Osteoblast (primary cell): ENCODE measurements around the gene ZNF618. TPM values are rescaled to one million over a fixed set of nuclear protein-coding genes. Genes with fewer than 3 reads are reported as not detected.

Experiments
- DNase-seq: peaks from one replicate; pipeline ENCODE4 v3.0.0; 2011; ENCODE audit warnings: low spot score, mixed read lengths; ENCODE audit not compliant: insufficient read length; ENCODE audit errors: missing footprints
- H2AFZ ChIP-seq: 2 replicates; pipeline ENCODE4 v1.6.0; 2011; ENCODE audit warnings: mild to moderate bottlenecking, low read length
- H3K27ac ChIP-seq: 2 replicates; pipeline ENCODE4 v1.5.1; 2011; ENCODE audit warnings: mild to moderate bottlenecking, low read depth, low read length, moderate library complexity
- H3K27me3 ChIP-seq: 2 replicates; pipeline ENCODE4 v1.6.0; 2012; ENCODE audit warnings: mild to moderate bottlenecking, control low read depth, inconsistent platforms, low read length, moderate library complexity; ENCODE audit not compliant: insufficient read depth
- H3K36me3 ChIP-seq: 2 replicates; pipeline ENCODE4 v1.5.1; 2011; ENCODE audit warnings: mild to moderate bottlenecking, low read length, control low read depth, moderate library complexity; ENCODE audit not compliant: insufficient read depth
- H3K4me1 ChIP-seq: 2 replicates; pipeline ENCODE4 v1.5.1; 2011; ENCODE audit warnings: mild to moderate bottlenecking, low read length, control low read depth, moderate library complexity; ENCODE audit not compliant: insufficient read depth
- H3K4me2 ChIP-seq: 2 replicates; pipeline ENCODE4 v1.6.0; 2011; ENCODE audit warnings: mild to moderate bottlenecking, low read length; ENCODE audit not compliant: insufficient read depth
- H3K4me3 ChIP-seq: fragments of 200-600 bp; sonication (generic); 3 replicates; pipeline ENCODE4 v1.5.1; 2012; ENCODE audit warnings: mild to moderate bottlenecking, low read length, inconsistent platforms; ENCODE audit not compliant: insufficient read depth
- H3K79me2 ChIP-seq: 2 replicates; pipeline ENCODE4 v1.6.0; 2012; ENCODE audit warnings: mild to moderate bottlenecking, low read length, control low read depth, inconsistent platforms; ENCODE audit not compliant: insufficient read depth
- H3K9me3 ChIP-seq: 2 replicates; pipeline ENCODE4 v1.5.1; 2011; ENCODE audit warnings: low read depth, low read length, control low read depth
- H4K20me1 ChIP-seq: 2 replicates; pipeline ENCODE4 v1.6.0; 2012; ENCODE audit warnings: mild to moderate bottlenecking, low read length, control low read depth; ENCODE audit not compliant: insufficient read depth
- CTCF ChIP-seq: IDR thresholded peaks from 2 replicates; pipeline ENCODE4 v1.5.1; 2011; ENCODE audit warnings: mild to moderate bottlenecking, low read depth, low read length, moderate library complexity; ENCODE audit errors: extremely low read depth
- total RNA-seq: library from RNA; depleted of rRNA; stranded (reverse); fragments of >200 nt; gene quantifications from 2 replicates; pipeline ENCODE4 v1.2.3, GENCODE V29; 2012

ZNF618 gene
- total RNA-seq, 1 donor, result 10.1 TPM

GRCh38 chr9:114051706-114052105 lies 175.6 kb downstream of the ZNF618 start:
- H3K9me3 ChIP-seq, result no peaks in the 10 kb centered on the region
- H3K27me3 ChIP-seq, result no peaks in the 10 kb centered on the region
- TF ChIP-seq CTCF, result no peak

DNA sequence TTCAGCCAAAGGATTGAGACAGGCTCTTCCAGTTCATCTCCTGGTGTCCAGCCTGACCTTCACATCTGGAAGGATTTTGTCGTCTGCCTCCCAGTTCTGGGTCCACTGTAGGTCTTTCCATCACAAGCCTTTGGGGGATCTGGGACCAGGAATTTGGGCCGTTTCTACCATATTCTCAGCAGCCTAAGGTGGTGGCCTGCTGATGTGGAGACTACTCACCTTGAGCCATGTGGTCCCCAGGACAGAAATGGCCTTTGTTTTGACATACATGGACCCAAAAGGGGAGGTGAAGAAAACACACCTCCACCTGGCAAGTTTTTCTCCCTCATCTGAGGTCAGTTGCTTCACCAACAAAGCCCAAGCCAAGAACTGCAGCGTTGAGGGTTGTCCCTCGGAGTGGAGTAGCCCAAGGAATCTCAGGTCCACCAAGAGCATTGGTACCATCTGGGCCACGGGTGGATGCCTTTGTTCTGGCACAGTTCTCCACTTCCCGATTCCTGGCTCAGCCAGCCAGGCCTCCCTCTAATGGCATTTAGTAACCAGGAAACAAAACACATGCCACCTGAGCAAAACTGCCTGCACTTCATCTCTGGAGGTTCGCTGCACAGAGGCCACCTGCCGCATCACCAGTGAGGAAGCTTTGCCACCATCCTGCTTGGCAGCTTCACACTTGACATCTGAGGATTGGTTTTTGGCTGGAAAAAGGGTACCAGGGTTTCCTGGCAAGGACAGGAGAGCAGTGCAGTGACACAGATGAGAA lies 177.3 kb downstream of the ZNF618 start:
- Histone ChIP-seq H3K9me3 (no peaks in the 10 kb centered on the region), H3K27me3 (no peaks in the 10 kb centered on the region), H2AFZ (no peak overlapping the region), H4K20me1 (no peaks in the 10 kb centered on the region), H3K79me2 (no peaks in the 10 kb centered on the region), H3K4me2 (no peak overlapping the region), H3K27ac (no peak overlapping the region), H3K4me1 (no peaks in the 10 kb centered on the region), H3K36me3 (peaks cover 29% of the 10 kb centered on the region), H3K4me3 (no peak overlapping the region)
- peak; percentile 73 for DNase-seq
- no peak for TF ChIP-seq CTCF

More at GRCh38 chr9:114051706-114052105, 175.6 kb downstream of the ZNF618 start:
- no peaks in the 10 kb centered on the region for H3K4me1 ChIP-seq
- peak; percentile 59 for DNase-seq
- no peaks in the 10 kb centered on the region for H3K79me2 ChIP-seq
- H2AFZ ChIP-seq, result no peak overlapping the region
- H3K27ac ChIP-seq, result no peak overlapping the region
- no peaks in the 10 kb centered on the region for H4K20me1 ChIP-seq
- H3K36me3 ChIP-seq, result peaks cover 36% of the 10 kb centered on the region
- H3K4me2 ChIP-seq, result no peak overlapping the region
- H3K4me3 ChIP-seq, result no peak overlapping the region

DNA sequence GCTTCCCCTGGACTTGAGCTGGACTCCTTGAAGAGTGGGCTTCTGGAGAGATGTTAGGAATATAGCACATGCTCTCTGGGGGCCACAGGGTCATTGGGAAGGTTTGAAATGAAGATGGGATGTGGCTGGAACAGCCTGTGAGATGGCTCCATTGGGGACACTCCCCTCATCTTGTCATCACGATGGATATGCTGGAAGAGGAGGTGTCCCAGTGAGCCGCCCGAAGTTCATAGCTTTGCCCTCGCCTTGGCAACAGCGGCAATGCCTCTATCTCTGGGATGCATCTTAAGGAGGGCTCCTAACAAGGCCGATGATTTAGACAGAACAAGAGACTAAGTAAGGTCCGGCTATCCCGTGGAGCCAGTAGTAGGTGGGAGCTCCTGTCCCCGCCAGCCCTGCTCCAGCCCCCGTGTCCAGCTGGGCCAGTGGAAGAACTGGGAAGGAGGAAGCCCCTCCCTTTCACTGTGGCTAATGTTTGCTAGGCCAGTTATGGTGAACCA lies 178.1 kb downstream of the ZNF618 start:
- H3K4me3 ChIP-seq, result no peak overlapping the region
- TF ChIP-seq CTCF, result no peak
- no peaks in the 10 kb centered on the region for H4K20me1 ChIP-seq

DNA sequence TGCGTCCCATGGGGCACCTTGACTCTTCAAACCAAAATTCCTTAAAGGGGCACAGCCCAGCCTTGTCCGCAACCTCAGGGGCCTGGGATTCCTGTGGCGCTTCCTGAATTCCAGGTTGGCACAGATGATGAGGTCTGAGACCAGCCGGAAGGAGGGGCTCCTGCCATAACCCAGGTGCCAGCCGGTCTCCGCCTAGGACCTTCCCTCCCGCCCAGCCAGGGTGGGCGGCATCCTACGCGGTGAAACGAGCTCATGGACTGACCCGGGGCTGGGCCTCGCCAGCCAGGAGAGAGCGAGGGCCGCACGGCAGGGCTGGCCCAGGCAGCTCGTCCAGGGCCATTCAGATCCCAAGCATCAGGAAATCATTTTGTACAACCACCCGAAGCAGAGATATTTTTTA lies 179.0 kb downstream of the ZNF618 start:
- TF ChIP-seq CTCF, result no peak
- H3K27me3 ChIP-seq, result no peaks in the 10 kb centered on the region
- no peak overlapping the region for H3K4me2 ChIP-seq
- H3K4me3 ChIP-seq, result no peak overlapping the region
- peaks cover 6% of the 10 kb centered on the region for H3K4me1 ChIP-seq
- peaks cover 13% of the 10 kb centered on the region for H3K36me3 ChIP-seq
- H3K9me3 ChIP-seq, result no peaks in the 10 kb centered on the region
- H3K27ac ChIP-seq, result no peak overlapping the region
- H3K79me2 ChIP-seq, result no peaks in the 10 kb centered on the region
- no peak for DNase-seq
- no peaks in the 10 kb centered on the region for H4K20me1 ChIP-seq
- H2AFZ ChIP-seq, result no peak overlapping the region

More for the DNA sequence above, 178.1 kb downstream of the ZNF618 start:
- DNase-seq, result peak; percentile 11
- H3K79me2 ChIP-seq, result no peaks in the 10 kb centered on the region
- no peak overlapping the region for H3K27ac ChIP-seq
- no peaks in the 10 kb centered on the region for H3K27me3 ChIP-seq
- H3K4me2 ChIP-seq, result no peak overlapping the region
- H3K9me3 ChIP-seq, result no peaks in the 10 kb centered on the region
- peaks cover 21% of the 10 kb centered on the region for H3K36me3 ChIP-seq
- peaks cover under 1% of the 10 kb centered on the region for H3K4me1 ChIP-seq
- H2AFZ ChIP-seq, result no peak overlapping the region
